Smooth muscle cell (in vitro differentiated cells): ENCODE results near the gene KCNJ5. TPM values are rescaled to one million over a fixed set of nuclear protein-coding genes. Genes with fewer than 3 reads are reported as not detected.

ENCODE experiments used
- DNase-seq: peaks from one replicate; lab custom pipeline; 2025; ENCODE audit not compliant: unreplicated experiment; lab: John Stamatoyannopoulos, UW
- H2AFZ ChIP-seq: fragments of 200-600 bp; sonication (generic); 2 replicates; pipeline ENCODE4 v1.6.0; 2016; ENCODE audit warnings: antibody characterized with exemption, low read depth, mild to moderate bottlenecking
- H3F3A ChIP-seq: fragments of 200-600 bp; sonication (generic); 2 replicates; pipeline ENCODE4 v1.6.0; 2017; ENCODE audit warnings: antibody characterized with exemption, low read depth
- H3K27ac ChIP-seq: fragments of 200-600 bp; sonication (generic); 2 replicates; pipeline ENCODE4 v1.5.1; 2016; ENCODE audit warnings: low read depth, mild to moderate bottlenecking
- H3K27me3 ChIP-seq: fragments of 200-600 bp; sonication (generic); 2 replicates; pipeline ENCODE4 v1.6.1; 2016; ENCODE audit warnings: low read depth, mild to moderate bottlenecking
- H3K36me3 ChIP-seq: fragments of 200-600 bp; sonication (generic); 2 replicates; pipeline ENCODE4 v1.5.1; 2016; ENCODE audit warnings: low read depth
- H3K4me1 ChIP-seq: fragments of 200-600 bp; sonication (generic); 2 replicates; pipeline ENCODE4 v1.5.1; 2016; ENCODE audit warnings: low read depth
- H3K4me2 ChIP-seq: fragments of 200-600 bp; sonication (generic); 2 replicates; pipeline ENCODE4 v1.6.0; 2016; ENCODE audit warnings: mild to moderate bottlenecking
- H3K4me3 ChIP-seq: fragments of 200-600 bp; sonication (generic); 2 replicates; pipeline ENCODE4 v1.5.1; 2016; ENCODE audit warnings: mild to moderate bottlenecking
- H3K79me2 ChIP-seq: fragments of 200-600 bp; sonication (generic); 2 replicates; pipeline ENCODE4 v1.6.0; 2016; ENCODE audit warnings: low read depth, mild to moderate bottlenecking
- H3K9ac ChIP-seq: fragments of 200-600 bp; sonication (generic); 2 replicates; pipeline ENCODE4 v1.6.0; 2016; ENCODE audit warnings: low read depth
- H3K9me3 ChIP-seq: fragments of 200-600 bp; sonication (generic); replicated peaks from 2 replicates; pipeline ENCODE4 v1.5.1; 2016; ENCODE audit warnings: low read depth
- H4K20me1 ChIP-seq: fragments of 200-600 bp; sonication (generic); 2 replicates; pipeline ENCODE4 v1.6.0; 2016; ENCODE audit warnings: low read depth
- CTCF ChIP-seq: fragments of 200-600 bp; sonication (generic); IDR thresholded peaks from 2 replicates; pipeline ENCODE4 v1.5.1; 2017; ENCODE audit warnings: borderline replicate concordance, mild to moderate bottlenecking, antibody characterized with exemption; ENCODE audit not compliant: insufficient read depth, poor library complexity, severe bottlenecking
- WGBS: methylation state at CpG from one replicate; pipeline ENCODE4 v1.1.7; 2016; ENCODE audit warnings: low lambda C conversion rate; 5-methylcytosine and 5-hydroxymethylcytosine counted together
- polyA plus RNA-seq: library from polyadenylated mRNA; unstranded; fragments of >200 nt; fragmentation: Nextera tagmentation; extraction: Ambion mirVana; gene quantifications from 2 replicates; pipeline ENCODE4 v1.2.1, GENCODE V29; 2016
- total RNA-seq: library from RNA; depleted of rRNA; stranded (reverse); fragments of >200 nt; gene quantifications from 2 replicates; pipeline ENCODE4 v1.2.3, GENCODE V29; 2014

KCNJ5 gene
- total and polyA plus RNA-seq, 2 experiments from 2014 or later, result 0.11 TPM; not detected in 1

- no peak for TF ChIP-seq CTCF
- no peak overlapping the region for H3K4me3 ChIP-seq
- peaks cover 28% of the 10 kb centered on the region for H3K4me1 ChIP-seq
- H3K9ac ChIP-seq, result no peak overlapping the region
- H4K20me1 ChIP-seq, result no peaks in the 10 kb centered on the region
- H3K36me3 ChIP-seq, result no peaks in the 10 kb centered on the region
- no peaks in the 10 kb centered on the region for H3K79me2 ChIP-seq
- no peak for DNase-seq
- WGBS, result 55% methylated on average over 4 of the region's 4 CpGs
- no peak overlapping the region for H3K27ac ChIP-seq
- H2AFZ ChIP-seq, result no peak overlapping the region
- peaks cover 49% of the 10 kb centered on the region for H3K27me3 ChIP-seq
- no peak overlapping the region for H3K4me2 ChIP-seq
- no peaks in the 10 kb centered on the region for H3K9me3 ChIP-seq
- no peaks in the 10 kb centered on the region for H3F3A ChIP-seq
Observed at GRCh38 chr11:128892866-128893565, 1.9 kb downstream of the KCNJ5 start.

GRCh38 chr11:128893578-128894285 is 2.6 kb downstream of the KCNJ5 start:
- Histone ChIP-seq H4K20me1 (no peaks in the 10 kb centered on the region), H3F3A (no peaks in the 10 kb centered on the region), H3K4me2 (no peak overlapping the region), H3K27ac (no peak overlapping the region), H2AFZ (no peak overlapping the region), H3K4me1 (peaks cover 28% of the 10 kb centered on the region), H3K27me3 (peaks cover 49% of the 10 kb centered on the region), H3K4me3 (no peak overlapping the region), H3K79me2 (no peaks in the 10 kb centered on the region), H3K9ac (no peak overlapping the region), H3K36me3 (no peaks in the 10 kb centered on the region), H3K9me3 (no peaks in the 10 kb centered on the region)
- WGBS, result 78% methylated on average over 9 of the region's 9 CpGs
- TF ChIP-seq CTCF, result no peak
- DNase-seq, result no peak

GRCh38 chr11:128894286-128894681 is 3.1 kb downstream of the KCNJ5 start:
- H3K27ac ChIP-seq, result no peak overlapping the region
- no peak for DNase-seq
- H3K4me2 ChIP-seq, result no peak overlapping the region

More at GRCh38 chr11:128894286-128894681, 3.1 kb downstream of the KCNJ5 start:
- TF ChIP-seq CTCF, result no peak
- Histone ChIP-seq H3K9me3 (no peaks in the 10 kb centered on the region), H3K4me3 (no peak overlapping the region), H3F3A (no peaks in the 10 kb centered on the region), H4K20me1 (no peaks in the 10 kb centered on the region), H2AFZ (no peak overlapping the region), H3K36me3 (no peaks in the 10 kb centered on the region), H3K79me2 (no peaks in the 10 kb centered on the region), H3K27me3 (peaks cover 46% of the 10 kb centered on the region), H3K9ac (no peak overlapping the region), H3K4me1 (peaks cover 27% of the 10 kb centered on the region)
- 92% methylated on average over 3 of the region's 3 CpGs for WGBS
